GM12873 (cell line): Measurements from ENCODE around the gene PRKCA.

ENCODE experiments used
- CTCF ChIP-seq: IDR thresholded peaks from 2 replicates; pipeline ENCODE4 v1.5.1; 2012; ENCODE audit warnings: low read depth, mild to moderate bottlenecking, moderate library complexity, low read length, control low read depth; ENCODE audit not compliant: insufficient read depth; ENCODE audit errors: missing control alignments

The PRKCA gene

GRCh38 chr17:66476014-66476413 lies 173.6 kb downstream of the PRKCA start:
- no peak for TF ChIP-seq CTCF

DNA sequence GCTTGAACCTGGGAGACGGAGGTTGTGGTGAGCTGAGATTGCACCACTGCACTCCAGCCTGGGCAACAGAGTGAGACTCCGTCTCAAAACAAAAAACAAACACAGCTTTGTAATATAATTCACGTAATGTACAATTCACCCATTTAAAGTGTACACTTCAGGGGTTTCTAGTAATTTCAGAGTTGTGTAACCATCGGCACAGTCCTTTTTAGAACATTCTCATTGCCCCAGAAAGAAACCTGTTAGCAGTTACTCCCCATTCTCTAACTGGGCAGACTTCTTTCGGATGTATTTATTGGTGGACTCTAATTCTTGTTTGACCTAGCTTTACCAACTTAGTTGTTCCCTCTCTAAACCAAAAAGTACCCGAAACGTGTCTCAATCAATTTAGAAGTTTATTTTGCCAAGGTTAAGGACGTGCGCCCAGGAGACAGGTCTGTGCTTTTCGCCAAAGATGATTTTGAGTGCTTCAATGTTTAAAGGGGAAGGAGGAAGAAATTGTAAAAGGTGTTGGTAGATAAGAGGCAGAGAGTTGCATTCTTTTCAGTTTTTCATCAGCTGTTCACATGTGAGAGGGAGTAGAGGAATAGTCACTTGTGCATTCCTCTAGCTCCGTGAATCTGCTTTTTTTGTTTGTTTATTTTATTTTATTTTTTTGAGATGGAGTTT lies 175.3 kb downstream of the PRKCA start:
- TF ChIP-seq CTCF, result no peak

DNA sequence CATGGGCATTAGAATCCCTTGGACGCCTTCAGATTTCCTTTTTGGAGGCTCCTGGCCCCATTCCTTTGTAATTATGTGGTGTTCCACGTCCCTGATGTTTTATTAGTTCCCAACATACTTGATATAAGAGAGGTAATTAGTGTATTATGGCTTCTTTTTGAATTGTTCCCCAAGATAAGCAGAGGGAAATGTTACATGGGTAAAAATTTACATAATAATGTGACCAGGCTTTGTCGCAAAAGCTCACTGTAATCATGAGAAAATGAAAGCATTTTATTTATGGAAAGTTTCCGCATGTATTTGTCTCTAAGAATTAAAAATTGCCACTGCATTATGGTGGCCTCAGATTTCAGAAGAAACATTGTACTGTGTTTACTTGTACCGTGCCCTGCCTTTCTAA lies 177.8 kb downstream of the PRKCA start:
- TF ChIP-seq CTCF, result no peak

DNA sequence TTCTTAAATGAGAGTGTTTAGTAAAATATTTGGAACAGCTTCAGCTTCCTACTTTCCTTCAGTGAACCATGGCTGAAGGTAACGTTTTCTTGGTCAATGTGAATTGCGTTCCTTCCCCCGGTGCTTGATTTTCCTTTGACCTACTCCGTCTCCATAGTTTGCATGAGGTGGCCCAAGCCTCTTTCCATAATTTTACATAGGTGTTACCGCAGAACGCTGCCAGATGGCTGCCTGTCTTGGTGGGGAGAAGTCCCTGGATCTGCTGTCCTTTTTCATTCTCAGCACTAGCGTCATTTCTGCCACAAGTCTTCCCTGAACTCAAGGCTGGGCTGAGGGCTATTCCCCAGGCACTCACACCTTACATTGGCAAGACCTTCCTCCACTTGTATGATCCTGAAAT lies 178.4 kb downstream of the PRKCA start:
- TF ChIP-seq CTCF, result no peak

- no peak for TF ChIP-seq CTCF
These were observed 178.9 kb downstream of the PRKCA start for GRCh38 chr17:66481271-66481670.

- TF ChIP-seq CTCF, result no peak
These were observed 181.5 kb downstream of the PRKCA start for GRCh38 chr17:66483906-66484305.

DNA sequence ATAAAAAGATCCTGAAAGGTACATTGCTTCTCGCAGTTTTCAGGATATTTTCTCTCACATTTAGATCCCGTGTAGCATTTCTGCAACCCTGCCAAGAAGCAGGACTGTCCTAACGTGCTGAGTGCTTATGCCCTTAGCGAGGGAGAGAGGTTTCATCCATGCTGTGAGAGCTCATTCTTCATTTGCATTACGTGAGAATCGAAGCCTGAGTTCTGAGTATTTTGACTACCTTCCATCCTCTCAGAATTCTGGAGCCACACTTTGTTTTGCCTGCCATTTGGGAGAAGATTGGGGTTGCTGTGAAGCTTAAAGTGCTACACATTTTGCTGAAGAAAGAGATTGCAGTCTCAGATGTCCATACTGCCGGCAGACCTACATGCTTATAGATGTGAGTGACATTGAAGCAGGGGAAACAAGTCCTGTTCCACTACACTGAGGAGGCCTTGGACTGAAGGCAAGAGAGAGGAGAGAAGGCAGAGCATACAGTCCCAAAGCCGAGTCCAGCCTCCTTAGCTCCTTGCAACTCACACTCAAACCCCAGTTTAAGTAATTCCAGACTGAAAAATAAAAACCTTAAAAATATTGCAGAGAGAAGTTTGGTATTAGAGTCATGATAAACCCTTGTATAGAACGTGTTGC lies 183.0 kb downstream of the PRKCA start:
- no peak for TF ChIP-seq CTCF
